Posterior vena cava (tissue), 2 donors: ENCODE results near the gene ARHGAP31. TPM values are rescaled to one million over a fixed set of nuclear protein-coding genes. Genes with fewer than 3 reads are reported as not detected.
"Not testable (repeated sequence)": the region's sequence is repeated elsewhere in the genome, so short reads cannot be mapped to it uniquely, and the experiment has no call there.

Experiments used
- DNase-seq: peaks from one replicate; pipeline ENCODE4 v3.0.0-alpha.2; 2020; ENCODE audit warnings: low spot score
- intact Hi-C, 2 donors: fragments of 100-400 bp; cut with DNase I; formaldehyde crosslinking; loops; one replicate each; pipeline versions ENCODE4 v1.14.1 to v1.14.2; 2022 to 2023
- total RNA-seq, 2 donors: library from RNA; stranded (reverse); fragmentation: NEBNext Ultra II Directional; extraction: Animal tissue kit (Norgen Biotek cat#: 25700); gene quantifications; one replicate each; pipeline ENCODE4 v1.2.1, GENCODE V29; 2021
- donor health status: DM: yes; HTN: yes; CAD: no.
- donor health status: DM: yes; HTN: yes; CAD: no.

The ARHGAP31 gene
- total RNA-seq, 2 donors from 2014 or later = 26.5 to 26.9 TPM

- intact Hi-C loops = no loop called here
- DNase-seq = no peak
These were observed 69.0 kb downstream of the ARHGAP31 start for GRCh38 chr3:119362940-119363725.

GRCh38 chr3:119364401-119364800 lies 70.2 kb downstream of the ARHGAP31 start:
- intact Hi-C loops = no loop called here

DNA sequence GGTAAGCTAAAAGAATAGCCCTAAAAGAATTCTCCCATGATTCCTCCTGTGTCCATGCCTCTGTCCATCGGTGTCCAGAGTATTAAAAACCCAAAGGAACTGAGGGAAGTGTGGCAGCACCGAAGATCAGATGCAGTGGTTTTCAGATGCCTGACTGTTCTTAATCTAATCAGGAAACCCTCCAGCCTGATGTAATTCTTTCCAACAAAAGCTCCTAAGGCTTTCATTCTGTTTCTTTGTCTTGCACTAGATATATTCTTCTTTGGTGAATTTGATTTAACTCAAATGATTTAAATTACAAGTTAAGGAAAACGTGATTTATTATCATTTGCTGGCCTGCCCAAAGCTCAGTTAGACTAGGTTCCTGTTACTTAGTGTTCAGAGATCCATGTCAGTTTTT lies 71.2 kb downstream of the ARHGAP31 start:
- no peak for DNase-seq
- intact Hi-C loops = no loop called here

More at GRCh38 chr3:119364401-119364800, 70.2 kb downstream of the ARHGAP31 start:
- no peak for DNase-seq

- intact Hi-C loops = no loop called here
- no peak for DNase-seq
These were observed 72.8 kb downstream of the ARHGAP31 start for GRCh38 chr3:119367000-119367399.

GRCh38 chr3:119368298-119368697 lies 74.1 kb downstream of the ARHGAP31 start:
- DNase-seq = no peak
- intact Hi-C loops = no loop called here

DNA sequence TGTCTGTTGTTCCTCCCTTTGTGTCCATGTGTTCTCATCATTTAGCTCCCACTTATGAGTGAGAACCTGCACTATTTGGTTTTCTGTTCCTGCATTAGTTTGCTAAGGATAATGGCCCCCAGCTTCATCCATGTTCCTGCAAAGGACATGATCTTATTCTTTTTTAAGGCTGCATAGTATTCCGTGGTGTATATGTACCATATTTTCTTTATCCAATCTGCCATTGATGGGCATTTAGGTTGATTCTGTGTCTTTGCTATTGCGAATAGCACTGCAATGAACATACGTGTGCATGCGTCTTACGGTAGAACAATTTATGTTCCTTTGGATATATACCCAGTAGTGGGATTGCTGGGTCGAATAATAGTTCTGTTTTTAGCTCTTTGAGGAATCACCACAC lies 77.6 kb downstream of the ARHGAP31 start:
- DNase-seq, intact Hi-C loops: not testable (repeated sequence)

- no peak for DNase-seq
- intact Hi-C loops = no loop called here
These were observed 80.9 kb downstream of the ARHGAP31 start for GRCh38 chr3:119375106-119375505.

GRCh38 chr3:119375510-119375909 lies 81.3 kb downstream of the ARHGAP31 start:
- no peak for DNase-seq
- intact Hi-C loops = no loop called here

- no peak for DNase-seq
- intact Hi-C loops = no loop called here
These were observed 82.6 kb downstream of the ARHGAP31 start for GRCh38 chr3:119376758-119377157.

DNA sequence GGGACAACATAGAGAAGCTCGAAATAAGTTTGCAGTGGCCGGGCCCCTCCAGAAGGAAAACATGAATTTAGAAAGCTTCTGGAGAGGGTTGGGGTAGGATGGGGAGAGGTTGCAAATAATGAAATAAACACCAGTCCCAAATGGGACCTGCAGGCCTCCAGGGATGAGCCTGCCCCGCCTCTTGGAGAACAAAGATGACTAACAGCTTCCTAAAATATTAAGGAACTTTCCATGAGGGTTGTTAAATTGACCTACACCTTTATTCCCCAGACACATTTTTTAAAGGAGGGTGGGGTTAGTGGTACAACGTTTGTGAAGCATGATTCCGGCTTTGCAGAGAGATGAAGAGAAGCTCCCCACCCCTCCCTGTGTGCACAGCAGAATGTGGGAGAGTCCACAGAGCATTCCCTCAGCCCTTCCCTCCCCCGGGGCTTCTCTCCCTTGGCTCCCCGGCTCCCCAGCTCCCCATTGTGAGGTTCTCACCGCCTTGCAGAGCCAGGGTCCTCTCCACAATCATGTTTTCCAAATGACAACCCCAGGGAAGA lies 84.1 kb downstream of the ARHGAP31 start:
- intact Hi-C loops = no loop called here
- DNase-seq = no peak

DNA sequence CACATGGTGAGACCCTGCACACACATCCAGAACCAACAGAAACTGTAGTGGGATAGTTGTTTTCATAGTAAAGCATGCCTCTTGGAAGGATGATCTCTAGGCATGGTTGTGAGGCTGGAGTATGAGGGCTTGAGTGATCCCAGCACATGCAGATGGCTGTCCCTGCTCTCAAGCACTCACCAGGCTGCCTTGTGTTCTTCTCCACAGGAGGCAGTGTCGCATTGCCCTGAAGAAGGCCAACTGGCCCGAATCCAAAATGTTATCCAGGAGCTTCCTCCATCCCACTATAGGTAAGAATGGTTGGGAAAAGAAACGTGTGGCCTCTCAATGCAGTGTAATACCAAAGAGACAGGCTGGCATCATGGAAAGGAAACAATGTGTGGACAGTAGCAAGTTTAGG lies 86.5 kb downstream of the ARHGAP31 start:
- DNase-seq = no peak
- intact Hi-C loops = no loop called here

- DNase-seq = no peak
- intact Hi-C loops = no loop called here
These were observed 88.0 kb downstream of the ARHGAP31 start for GRCh38 chr3:119382134-119382533.

GRCh38 chr3:119388577-119388976 lies 94.4 kb downstream of the ARHGAP31 start:
- DNase-seq = no peak
- intact Hi-C loops = no loop called here

DNA sequence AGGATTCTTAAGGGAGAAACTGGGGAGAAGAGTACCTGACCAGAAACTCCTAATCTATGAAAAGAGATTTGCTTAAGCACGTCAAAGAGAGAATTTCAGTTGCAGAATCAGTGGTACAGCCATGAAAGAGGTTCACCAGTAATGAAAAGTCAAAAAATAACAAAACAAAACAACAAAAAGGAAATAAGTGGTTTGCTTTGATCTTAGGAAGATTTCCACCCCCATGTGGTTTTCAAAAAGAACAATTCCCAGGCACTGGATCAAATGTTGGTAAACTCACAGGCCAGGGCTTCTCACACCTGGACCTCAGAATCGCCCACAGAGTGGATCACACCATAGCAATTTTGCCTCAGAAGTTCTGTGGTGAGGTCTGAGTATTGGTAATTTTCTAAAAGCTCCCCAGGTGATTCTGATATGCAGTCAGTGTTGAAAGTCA lies 101.8 kb downstream of the ARHGAP31 start:
- intact Hi-C loops = no loop called here
- DNase-seq = no peak

- no peak for DNase-seq
- intact Hi-C loops = no loop called here
These were observed 102.7 kb downstream of the ARHGAP31 start for GRCh38 chr3:119396870-119397269.

DNA sequence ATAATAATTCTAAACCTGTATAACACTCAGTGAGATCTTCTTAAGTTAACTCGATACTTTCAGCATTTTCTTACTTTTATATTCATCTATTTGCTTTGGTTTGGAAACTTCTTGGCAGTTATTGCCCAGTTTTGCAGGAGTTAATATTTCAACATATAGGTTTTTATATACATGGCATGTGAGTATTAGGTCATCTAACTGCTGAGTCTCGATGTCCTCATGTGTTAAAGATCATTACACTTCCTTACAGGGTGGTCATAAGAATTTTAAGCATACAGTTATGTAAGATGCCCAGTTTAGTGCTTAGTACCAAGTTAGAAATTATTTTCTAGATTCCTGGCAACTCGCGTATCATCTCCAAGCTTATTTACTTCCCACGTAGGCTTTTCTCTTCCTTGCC lies 106.3 kb downstream of the ARHGAP31 start:
- DNase-seq = no peak
- intact Hi-C loops = no loop called here

DNA sequence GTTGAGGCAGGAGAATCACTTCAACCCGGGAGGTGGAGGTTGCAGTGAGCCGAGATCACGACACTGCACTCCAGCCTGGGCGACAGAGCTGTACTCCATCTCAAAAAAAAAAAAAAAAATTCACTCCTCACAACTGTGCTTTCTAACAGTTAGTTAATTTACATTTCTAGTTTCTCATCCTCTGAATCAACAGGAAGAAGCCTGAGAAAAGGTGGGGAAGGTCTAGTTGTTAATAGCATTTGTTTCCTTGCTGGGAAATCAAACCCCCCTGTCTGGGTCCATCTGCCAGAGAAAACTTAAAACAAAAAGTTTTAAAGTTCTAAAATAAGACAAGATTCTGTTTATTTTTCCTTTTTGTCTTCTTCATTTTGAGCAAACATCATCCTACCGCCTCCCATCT lies 106.9 kb downstream of the ARHGAP31 start:
- no peak for DNase-seq
- intact Hi-C loops = no loop called here

GRCh38 chr3:119401503-119402440 lies 107.6 kb downstream of the ARHGAP31 start:
- no peak for DNase-seq
- intact Hi-C loops = no loop called here

DNA sequence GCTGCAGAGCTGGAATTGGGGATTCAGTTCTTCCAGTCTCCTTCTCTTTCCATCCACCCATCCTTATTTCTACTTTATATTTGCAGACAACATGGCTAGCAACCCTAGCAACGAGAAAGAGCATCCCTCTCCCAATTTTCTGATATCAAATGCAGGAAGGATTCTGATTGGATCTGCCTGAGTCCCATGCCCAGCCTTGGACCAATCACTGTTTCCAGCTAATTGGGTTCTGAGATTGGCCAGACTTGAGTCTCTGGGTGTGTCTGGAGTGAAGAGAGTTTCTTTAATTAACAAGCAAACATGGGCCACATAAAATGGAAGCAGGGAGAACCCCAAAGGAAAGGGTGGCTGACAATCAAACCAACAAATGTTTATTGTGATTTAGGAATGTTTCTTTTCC lies 108.6 kb downstream of the ARHGAP31 start:
- no peak for DNase-seq
- intact Hi-C loops = no loop called here

GRCh38 chr3:119403201-119403600 lies 109.0 kb downstream of the ARHGAP31 start:
- DNase-seq = no peak

More at GRCh38 chr3:119403201-119403600, 109.0 kb downstream of the ARHGAP31 start:
- intact Hi-C loops = no loop called here
